WERI-Rb-1 (cell line): ENCODE results near the gene KIF1A.
"Not testable (repeated sequence)": the region's sequence is repeated elsewhere in the genome, so short reads cannot be mapped to it uniquely, and the experiment has no call there.

Source experiments
- DNase-seq: peaks from one replicate; pipeline ENCODE4 v3.0.0-alpha.2; 2020
- H3K27ac ChIP-seq: fragments of 250-450 bp; sonication (Bioruptor Pico); 2 replicates; pipeline ENCODE4 v1.5.1; 2020; ENCODE audit warnings: mild to moderate bottlenecking, moderate library complexity
- H3K27me3 ChIP-seq: fragments of 250-450 bp; sonication (Bioruptor Pico); 2 replicates; pipeline ENCODE4 v1.5.1; 2021; ENCODE audit warnings: mild to moderate bottlenecking, low read depth, moderate library complexity; ENCODE audit not compliant: insufficient read depth, severe bottlenecking
- H3K36me3 ChIP-seq: fragments of 250-450 bp; sonication (Bioruptor Pico); 2 replicates; pipeline ENCODE4 v1.5.1; 2020; ENCODE audit warnings: mild to moderate bottlenecking, moderate library complexity
- H3K4me3 ChIP-seq: 2 replicates; pipeline ENCODE4 v1.5.1; 2011; ENCODE audit warnings: low read depth, mild to moderate bottlenecking, control low read depth, low read length
- H3K9me3 ChIP-seq: fragments of 250-450 bp; sonication (Bioruptor Pico); 2 replicates; pipeline ENCODE4 v1.5.1; 2021; ENCODE audit warnings: mild to moderate bottlenecking, moderate library complexity; ENCODE audit not compliant: severe bottlenecking
- TF ChIP-seq, protein P1 (sequence below): IDR thresholded peaks from 2 replicates; pipeline ENCODE4 v1.5.1; 2011; ENCODE audit warnings: low read depth, mild to moderate bottlenecking, control low read depth, inconsistent platforms, low read length

The KIF1A gene

DNA sequence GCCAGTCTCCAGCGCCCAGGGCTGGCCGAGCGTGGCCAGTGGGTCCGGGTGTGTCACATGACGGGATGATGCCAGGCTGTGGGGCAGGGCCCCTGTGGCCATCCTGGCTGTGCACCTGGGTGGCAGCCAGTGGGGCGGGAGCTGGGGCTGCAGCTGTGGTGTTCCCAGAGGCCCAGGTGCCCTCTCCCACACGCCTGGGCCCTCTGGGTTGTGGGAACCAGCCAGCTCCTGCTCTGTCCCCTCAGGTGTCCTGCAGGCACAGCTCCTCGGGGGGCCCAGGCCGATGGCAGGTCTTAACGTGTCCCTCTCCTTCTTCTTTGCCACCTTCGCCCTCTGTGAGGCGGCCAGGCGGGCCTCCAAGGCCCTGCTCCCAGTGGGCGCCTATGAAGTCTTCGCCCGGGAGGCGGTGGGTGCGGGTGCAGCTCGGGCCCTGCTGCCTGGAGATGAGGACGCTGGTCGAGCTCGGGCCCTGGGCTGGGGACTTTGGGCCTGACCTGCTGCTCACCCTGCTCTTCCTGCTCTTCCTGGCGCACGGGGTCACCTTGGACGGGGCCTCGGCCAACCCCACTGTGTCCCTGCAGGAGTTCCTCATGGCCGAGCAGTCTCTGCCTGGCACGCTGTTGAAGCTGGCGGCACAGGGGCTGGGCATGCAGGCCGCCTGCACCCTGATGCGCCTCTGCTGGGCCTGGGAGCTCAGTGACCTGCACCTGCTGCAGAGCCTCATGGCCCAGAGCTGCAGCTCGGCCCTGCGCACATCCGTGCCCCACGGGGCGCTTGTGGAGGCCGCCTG lies 128.2 kb downstream of the KIF1A start, which contains the start of gene AQP12A:
AQP12A (plus strand) TSS at position 236 of the 790 bp plus-strand sequence; CDS start at position 284, 48 bp downstream.
- not testable (repeated sequence) for H3K9me3 ChIP-seq, DNase-seq, H3K36me3 ChIP-seq

DNA sequence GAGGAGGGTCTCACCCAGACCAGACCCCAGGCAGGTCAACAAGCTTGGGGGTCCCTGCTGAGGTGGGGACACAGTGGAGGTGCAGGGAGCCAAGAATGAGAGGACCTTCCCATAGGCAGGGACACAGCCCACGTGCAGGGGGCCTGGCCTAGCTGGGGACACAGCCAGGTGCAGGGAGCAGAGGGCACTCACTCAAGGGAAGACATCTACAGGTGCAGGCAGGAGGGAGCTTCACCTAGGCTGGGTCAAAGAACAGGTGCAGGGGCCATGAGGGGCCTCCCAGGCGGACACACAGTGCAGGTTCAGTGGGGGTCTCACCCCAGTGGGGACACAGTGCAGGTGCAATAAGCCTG lies 129.0 kb downstream of the KIF1A start:
- H3K4me3 ChIP-seq, H3K27ac ChIP-seq, H3K36me3 ChIP-seq, H3K9me3 ChIP-seq, DNase-seq, H3K27me3 ChIP-seq: not testable (repeated sequence)

More for the DNA sequence above, 128.2 kb downstream of the KIF1A start, which contains the start of gene AQP12A:
- not testable (repeated sequence) for H3K27ac ChIP-seq, H3K4me3 ChIP-seq, H3K27me3 ChIP-seq

DNA sequence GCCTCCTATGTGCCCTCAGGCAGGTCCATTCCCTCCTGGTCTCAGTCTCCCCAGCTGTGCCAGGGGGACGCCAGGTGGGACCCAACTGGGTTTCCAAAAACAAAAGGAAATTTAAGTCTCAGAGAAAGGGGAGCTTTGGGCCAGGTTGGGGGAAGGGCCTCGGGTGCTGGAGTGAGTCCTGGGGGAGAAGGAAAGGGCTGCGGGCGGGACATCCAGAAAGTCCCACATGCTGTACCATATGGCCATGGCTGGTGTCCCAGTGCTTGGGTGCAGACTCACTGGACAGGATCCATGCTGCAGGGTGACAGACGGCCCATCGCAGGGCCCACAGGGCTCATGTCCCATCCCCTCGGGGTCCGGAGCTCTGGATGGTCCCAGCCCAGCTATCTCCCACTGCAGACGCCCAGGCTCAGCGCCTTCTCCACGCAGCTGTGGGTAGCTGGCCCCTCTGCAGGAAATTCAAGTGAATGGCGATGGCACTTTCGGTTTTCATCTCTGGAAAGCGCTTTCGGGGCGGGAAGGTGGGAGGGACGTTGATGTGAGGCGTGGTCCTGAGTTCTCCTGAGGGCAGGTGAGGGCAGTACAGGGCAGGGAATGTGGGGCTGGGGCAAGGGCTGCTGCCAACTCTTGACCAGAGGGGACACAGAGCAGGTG lies 129.5 kb downstream of the KIF1A start:
- not testable (repeated sequence) for H3K9me3 ChIP-seq, H3K27ac ChIP-seq, DNase-seq, H3K36me3 ChIP-seq, H3K4me3 ChIP-seq, H3K27me3 ChIP-seq

DNA sequence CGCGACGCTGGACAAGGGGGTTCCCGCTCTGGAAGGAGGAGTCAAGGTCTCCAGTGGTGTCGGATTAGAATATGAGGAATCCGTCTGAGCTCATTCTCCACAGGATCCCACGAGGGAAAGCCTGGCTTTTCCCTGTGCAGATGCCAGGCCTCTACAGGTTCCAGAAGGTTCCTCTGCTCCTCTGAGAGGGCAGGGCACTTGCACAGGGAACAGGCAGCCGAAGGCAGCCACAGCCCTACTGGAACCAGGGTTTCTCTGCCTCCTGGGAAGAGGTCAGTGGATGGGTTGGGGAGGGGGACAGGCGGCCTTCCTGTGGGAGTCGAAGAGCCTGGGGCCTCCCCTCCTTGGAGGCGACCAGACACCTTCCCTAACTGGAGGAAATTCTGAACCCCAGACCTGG lies 130.0 kb downstream of the KIF1A start:
- DNase-seq: no peak
- H3K4me3 ChIP-seq: no peak overlapping the region
- no peak overlapping the region for H3K27ac ChIP-seq
- no peaks in the 10 kb centered on the region for H3K9me3 ChIP-seq
- no peaks in the 10 kb centered on the region for H3K36me3 ChIP-seq
- TF ChIP-seq, protein P1, sequence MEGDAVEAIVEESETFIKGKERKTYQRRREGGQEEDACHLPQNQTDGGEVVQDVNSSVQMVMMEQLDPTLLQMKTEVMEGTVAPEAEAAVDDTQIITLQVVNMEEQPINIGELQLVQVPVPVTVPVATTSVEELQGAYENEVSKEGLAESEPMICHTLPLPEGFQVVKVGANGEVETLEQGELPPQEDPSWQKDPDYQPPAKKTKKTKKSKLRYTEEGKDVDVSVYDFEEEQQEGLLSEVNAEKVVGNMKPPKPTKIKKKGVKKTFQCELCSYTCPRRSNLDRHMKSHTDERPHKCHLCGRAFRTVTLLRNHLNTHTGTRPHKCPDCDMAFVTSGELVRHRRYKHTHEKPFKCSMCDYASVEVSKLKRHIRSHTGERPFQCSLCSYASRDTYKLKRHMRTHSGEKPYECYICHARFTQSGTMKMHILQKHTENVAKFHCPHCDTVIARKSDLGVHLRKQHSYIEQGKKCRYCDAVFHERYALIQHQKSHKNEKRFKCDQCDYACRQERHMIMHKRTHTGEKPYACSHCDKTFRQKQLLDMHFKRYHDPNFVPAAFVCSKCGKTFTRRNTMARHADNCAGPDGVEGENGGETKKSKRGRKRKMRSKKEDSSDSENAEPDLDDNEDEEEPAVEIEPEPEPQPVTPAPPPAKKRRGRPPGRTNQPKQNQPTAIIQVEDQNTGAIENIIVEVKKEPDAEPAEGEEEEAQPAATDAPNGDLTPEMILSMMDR: no peak
- no peaks in the 10 kb centered on the region for H3K27me3 ChIP-seq

DNA sequence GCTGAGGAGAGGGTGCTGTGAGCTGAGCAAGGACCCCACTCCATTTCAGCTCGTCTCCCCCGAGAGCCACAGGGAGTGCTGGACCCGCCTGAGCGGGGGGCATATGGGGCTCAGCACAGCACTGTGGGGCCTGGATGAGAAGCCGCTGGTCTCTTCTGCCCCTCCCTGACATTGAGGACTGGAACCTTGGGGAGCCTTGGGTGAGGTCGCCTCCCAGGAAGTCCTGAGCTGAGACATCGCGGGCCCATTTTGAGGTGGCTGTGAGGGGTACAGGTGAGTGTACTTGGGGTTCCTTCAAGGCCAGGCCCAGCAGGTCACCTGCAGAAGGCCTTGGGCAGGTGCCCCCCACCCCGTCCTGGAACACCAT lies 131.5 kb downstream of the KIF1A start:
- Histone ChIP-seq H3K9me3 (no peaks in the 10 kb centered on the region), H3K27me3 (no peaks in the 10 kb centered on the region), H3K4me3 (no peak overlapping the region), H3K36me3 (no peaks in the 10 kb centered on the region), H3K27ac (no peak overlapping the region)
- no peak for DNase-seq
- TF ChIP-seq, protein P1: no peak

DNA sequence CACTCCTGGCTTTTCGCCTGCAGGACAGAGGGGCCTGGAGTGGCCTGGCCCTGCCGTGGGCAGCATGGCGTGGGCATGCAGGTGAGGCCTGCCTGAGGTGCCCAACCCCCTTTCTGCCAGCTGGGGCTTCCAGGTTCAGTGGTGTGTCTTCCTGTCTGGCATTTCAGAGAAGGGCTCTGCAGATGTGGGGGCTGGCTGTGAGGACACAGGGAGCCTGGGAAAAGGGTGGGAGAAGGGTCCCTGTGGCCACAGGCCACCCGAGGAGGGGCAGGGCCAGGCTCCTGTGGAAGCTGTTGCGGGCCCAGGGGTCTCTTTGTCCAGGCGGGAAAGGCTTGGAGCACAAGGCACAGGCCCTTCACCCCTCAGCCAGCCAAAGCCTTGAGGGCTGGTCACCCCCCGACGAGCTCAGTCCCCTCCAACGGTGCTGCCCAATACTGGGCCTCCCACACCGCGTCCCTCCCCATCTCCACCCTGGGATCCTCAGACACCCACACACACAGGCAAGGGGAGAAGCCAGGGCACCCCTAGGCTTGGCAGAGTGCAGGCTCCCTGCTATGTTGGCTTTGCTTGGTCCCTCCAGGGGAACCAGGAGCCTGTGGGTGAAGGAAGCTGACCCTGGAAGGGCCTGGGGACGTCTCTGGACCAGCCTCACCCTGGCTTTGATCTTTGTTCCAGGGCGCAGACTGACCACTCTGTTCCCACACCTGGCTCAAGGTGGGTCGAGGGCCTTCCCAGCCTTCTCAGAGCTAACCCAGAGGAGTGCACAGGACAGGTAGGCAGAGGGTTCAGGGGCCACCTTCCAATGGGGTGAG lies 132.1 kb downstream of the KIF1A start:
- Histone ChIP-seq H3K36me3 (no peaks in the 10 kb centered on the region), H3K9me3 (no peaks in the 10 kb centered on the region), H3K27me3 (no peaks in the 10 kb centered on the region), H3K27ac (no peak overlapping the region), H3K4me3 (no peak overlapping the region)
- TF ChIP-seq, protein P1: no peak
- DNase-seq: no peak

DNA sequence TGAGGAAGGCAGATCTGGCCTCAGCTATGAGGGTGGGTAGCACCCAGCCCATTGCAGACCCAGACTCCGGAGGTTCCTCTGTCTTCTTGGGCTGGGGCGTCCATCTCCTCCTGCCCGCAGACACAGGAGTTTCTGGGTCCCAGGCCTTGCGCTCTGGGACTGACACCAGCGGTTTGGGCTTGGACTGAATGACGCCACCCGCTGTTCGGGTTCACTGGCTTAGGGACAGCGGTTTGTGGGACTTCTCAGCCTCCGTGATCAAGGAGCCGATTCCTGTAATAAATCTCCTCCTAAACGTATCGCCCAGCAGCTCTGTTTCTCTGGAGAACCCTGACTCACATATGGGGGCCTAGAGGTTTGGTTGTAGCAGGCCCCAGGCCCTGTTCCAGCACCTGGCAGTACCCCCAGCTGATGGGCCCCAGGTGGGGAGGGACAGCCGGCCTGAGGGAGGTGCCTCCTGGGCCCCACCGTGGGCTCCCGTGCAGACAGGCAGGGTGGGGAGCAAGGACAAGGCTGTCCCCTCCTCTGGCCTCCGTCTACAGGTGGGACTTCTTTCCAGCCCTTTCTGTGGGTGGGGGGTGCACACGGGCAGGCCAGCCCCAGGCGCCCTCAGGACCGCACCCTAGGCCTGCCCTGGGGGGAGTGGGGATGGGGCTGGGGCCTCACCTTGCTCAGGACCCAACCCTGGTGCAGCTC lies 132.8 kb downstream of the KIF1A start:
- Histone ChIP-seq H3K9me3 (no peaks in the 10 kb centered on the region), H3K4me3 (no peak overlapping the region), H3K27me3 (no peaks in the 10 kb centered on the region), H3K36me3 (no peaks in the 10 kb centered on the region), H3K27ac (no peak overlapping the region)
- no peak for DNase-seq
- TF ChIP-seq, protein P1: no peak
